OCI-LY1 (cell line): Measurements from ENCODE around the gene RBM15B.

Experiments
- H2AFZ ChIP-seq: fragments of 200-600 bp; sonication (generic), shearing (Covaris generic); 2 replicates; pipeline ENCODE4 v1.6.0; 2014; ENCODE audit warnings: antibody characterized with exemption, mild to moderate bottlenecking, low read length
- H3F3A ChIP-seq: fragments of 200-600 bp; sonication (generic), shearing (Covaris generic); 2 replicates; pipeline ENCODE4 v1.6.0; 2014; ENCODE audit warnings: mild to moderate bottlenecking, antibody characterized with exemption, low read length, moderate library complexity; ENCODE audit not compliant: insufficient read depth
- H3K27ac ChIP-seq: fragments of 200-600 bp; sonication (generic); 2 replicates; pipeline ENCODE4 v1.5.1; 2014; ENCODE audit warnings: low read length, mixed run types, mild to moderate bottlenecking, low read depth; ENCODE audit not compliant: poor library complexity, severe bottlenecking
- H3K27me3 ChIP-seq: fragments of 200-600 bp; sonication (generic); 2 replicates; pipeline ENCODE4 v1.6.0; 2014; ENCODE audit warnings: antibody characterized with exemption, mild to moderate bottlenecking, low read length, moderate library complexity; ENCODE audit not compliant: insufficient read depth
- H3K36me3 ChIP-seq: fragments of 200-600 bp; sonication (generic); 2 replicates; pipeline ENCODE4 v1.6.1; 2014; ENCODE audit warnings: mild to moderate bottlenecking, antibody characterized with exemption, low read length, moderate library complexity, mixed read lengths; ENCODE audit not compliant: insufficient read depth
- H3K4me1 ChIP-seq: fragments of 200-600 bp; sonication (generic); 2 replicates; pipeline ENCODE4 v1.5.1; 2014; ENCODE audit warnings: mild to moderate bottlenecking, low read length, moderate library complexity; ENCODE audit not compliant: insufficient read depth, severe bottlenecking
- H3K4me2 ChIP-seq: fragments of 200-600 bp; sonication (generic), shearing (Covaris generic); 2 replicates; pipeline ENCODE4 v1.6.1; 2014; ENCODE audit warnings: low read length
- H3K4me3 ChIP-seq: fragments of 200-600 bp; sonication (generic); 2 replicates; pipeline ENCODE4 v1.5.1; 2014; ENCODE audit warnings: low read length, low read depth, mild to moderate bottlenecking, mixed read lengths; ENCODE audit not compliant: poor library complexity, severe bottlenecking
- H3K79me2 ChIP-seq: fragments of 200-600 bp; shearing (Covaris generic); 2 replicates; pipeline ENCODE4 v1.6.1; 2016; ENCODE audit warnings: mixed run types, low read length, mixed read lengths; ENCODE audit not compliant: insufficient read depth
- H3K9ac ChIP-seq: fragments of 200-600 bp; sonication (generic), shearing (Covaris generic); 2 replicates; pipeline ENCODE4 v1.6.1; 2014; ENCODE audit warnings: mild to moderate bottlenecking, low read length, mixed read lengths
- H3K9me2 ChIP-seq: fragments of 200-600 bp; sonication (generic), shearing (Covaris generic); 2 replicates; pipeline ENCODE4 v1.6.1; 2014; ENCODE audit warnings: low read depth, mild to moderate bottlenecking, low read length, mixed read lengths
- H3K9me3 ChIP-seq: fragments of 200-600 bp; shearing (Covaris generic); 2 replicates; pipeline ENCODE4 v1.6.1; 2014; ENCODE audit warnings: low read length, mixed read lengths
- H4K20me1 ChIP-seq: fragments of 200-600 bp; sonication (generic), shearing (Covaris generic); 2 replicates; pipeline ENCODE4 v1.6.0; 2016; ENCODE audit warnings: mild to moderate bottlenecking, low read length; ENCODE audit not compliant: insufficient read depth
- EZH2 ChIP-seq: fragments of 200-600 bp; sonication (generic), shearing (Covaris generic); IDR thresholded peaks from 2 replicates; pipeline ENCODE4 v1.8.0; 2017; ENCODE audit warnings: borderline replicate concordance, mixed run types, mild to moderate bottlenecking, antibody characterized with exemption, low read length, moderate library complexity, mixed read lengths
- TF ChIP-seq, protein P1 (sequence below): fragments of 200-600 bp; sonication (generic), shearing (Covaris generic); IDR thresholded peaks from 2 replicates; pipeline ENCODE4 v1.5.1; 2017; ENCODE audit warnings: mild to moderate bottlenecking, antibody characterized with exemption, low read length, moderate library complexity, mixed read lengths

The RBM15B gene

DNA sequence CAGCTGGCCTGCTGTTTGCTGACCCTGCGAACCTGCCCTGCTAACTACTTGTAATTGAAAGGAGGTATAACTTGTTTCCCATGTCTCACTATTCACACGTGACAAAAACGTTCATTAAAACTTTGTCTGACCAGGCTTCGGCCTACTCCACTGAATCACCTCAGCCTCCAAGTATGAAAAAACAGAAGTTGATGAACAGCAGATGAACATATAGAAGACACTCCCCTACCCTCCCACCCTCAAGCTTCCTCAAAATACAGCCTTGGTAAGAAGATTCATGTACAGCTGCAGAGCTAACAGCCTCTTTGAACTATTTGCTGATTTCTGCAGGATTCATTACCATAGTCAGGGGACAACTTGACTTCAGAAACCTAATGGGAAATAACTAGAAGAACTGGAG, 10.7 kb downstream of the RBM15B start:
- Histone ChIP-seq H3K27me3 (no peaks in the 10 kb centered on the region), H3K27ac (no peak overlapping the region), H3K9me3 (no peaks in the 10 kb centered on the region), H3K4me1 (peaks cover 4% of the 10 kb centered on the region), H3K36me3 (peaks cover 67% of the 10 kb centered on the region), H3F3A (no peaks in the 10 kb centered on the region), H3K79me2 (no peaks in the 10 kb centered on the region), H3K4me3 (no peak overlapping the region), H3K9me2 (no peaks in the 10 kb centered on the region), H3K4me2 (no peak overlapping the region), H3K9ac (no peak overlapping the region), H2AFZ (no peak overlapping the region), H4K20me1 (no peaks in the 10 kb centered on the region)
- TF ChIP-seq, protein P1, sequence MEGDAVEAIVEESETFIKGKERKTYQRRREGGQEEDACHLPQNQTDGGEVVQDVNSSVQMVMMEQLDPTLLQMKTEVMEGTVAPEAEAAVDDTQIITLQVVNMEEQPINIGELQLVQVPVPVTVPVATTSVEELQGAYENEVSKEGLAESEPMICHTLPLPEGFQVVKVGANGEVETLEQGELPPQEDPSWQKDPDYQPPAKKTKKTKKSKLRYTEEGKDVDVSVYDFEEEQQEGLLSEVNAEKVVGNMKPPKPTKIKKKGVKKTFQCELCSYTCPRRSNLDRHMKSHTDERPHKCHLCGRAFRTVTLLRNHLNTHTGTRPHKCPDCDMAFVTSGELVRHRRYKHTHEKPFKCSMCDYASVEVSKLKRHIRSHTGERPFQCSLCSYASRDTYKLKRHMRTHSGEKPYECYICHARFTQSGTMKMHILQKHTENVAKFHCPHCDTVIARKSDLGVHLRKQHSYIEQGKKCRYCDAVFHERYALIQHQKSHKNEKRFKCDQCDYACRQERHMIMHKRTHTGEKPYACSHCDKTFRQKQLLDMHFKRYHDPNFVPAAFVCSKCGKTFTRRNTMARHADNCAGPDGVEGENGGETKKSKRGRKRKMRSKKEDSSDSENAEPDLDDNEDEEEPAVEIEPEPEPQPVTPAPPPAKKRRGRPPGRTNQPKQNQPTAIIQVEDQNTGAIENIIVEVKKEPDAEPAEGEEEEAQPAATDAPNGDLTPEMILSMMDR = no peak
- TF ChIP-seq EZH2 = no peak

DNA sequence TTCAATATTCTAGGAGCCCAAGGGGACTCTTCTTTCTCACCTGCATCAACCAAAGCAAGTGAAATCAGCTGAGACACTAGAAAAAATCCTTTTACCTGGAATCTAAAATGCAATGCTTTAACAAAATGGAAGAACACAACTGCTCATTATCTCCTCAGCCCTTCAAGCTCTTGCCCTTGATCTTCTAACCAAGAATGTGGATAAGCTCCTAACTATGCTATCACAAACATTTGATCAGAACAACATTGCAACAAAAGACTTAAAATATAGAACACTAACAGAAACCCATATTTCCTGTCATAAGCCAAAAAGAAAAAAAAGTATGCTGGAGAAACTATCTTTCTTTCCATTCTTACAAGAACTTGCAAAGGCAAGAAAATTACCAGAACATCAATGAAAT, 12.6 kb downstream of the RBM15B start:
- H3K9me3 ChIP-seq = no peaks in the 10 kb centered on the region
- no peaks in the 10 kb centered on the region for H3K79me2 ChIP-seq
- H3K27ac ChIP-seq = no peak overlapping the region
- H3K36me3 ChIP-seq = peaks cover 67% of the 10 kb centered on the region
- no peaks in the 10 kb centered on the region for H4K20me1 ChIP-seq
- no peaks in the 10 kb centered on the region for H3K9me2 ChIP-seq
- no peak overlapping the region for H3K4me2 ChIP-seq
- H3F3A ChIP-seq = no peaks in the 10 kb centered on the region
- H2AFZ ChIP-seq = no peak overlapping the region
- TF ChIP-seq, protein P1 = no peak
- TF ChIP-seq EZH2 = no peak
- no peaks in the 10 kb centered on the region for H3K27me3 ChIP-seq
- H3K4me1 ChIP-seq = peaks cover 3% of the 10 kb centered on the region
- no peak overlapping the region for H3K4me3 ChIP-seq
- no peak overlapping the region for H3K9ac ChIP-seq

DNA sequence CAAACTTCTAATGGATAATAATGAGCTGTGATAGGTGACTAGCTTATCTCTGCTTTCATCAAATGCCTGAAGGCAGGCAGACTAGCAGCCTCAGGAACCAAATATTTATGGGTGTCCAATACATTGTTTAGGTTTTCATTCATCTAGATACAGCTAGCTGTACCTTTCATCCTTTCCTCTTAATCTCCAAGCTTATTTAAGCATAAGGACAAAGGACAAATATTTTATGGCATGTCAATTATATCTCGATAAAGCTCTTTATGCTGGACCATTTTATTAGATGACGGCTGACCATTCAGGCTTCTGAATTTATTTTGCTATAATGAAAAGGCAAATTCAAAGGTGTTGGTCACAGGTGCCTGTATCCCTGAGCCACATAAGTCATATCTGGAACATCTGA, 16.9 kb downstream of the RBM15B start:
- Histone ChIP-seq H3K9me3 (no peaks in the 10 kb centered on the region), H3K79me2 (no peaks in the 10 kb centered on the region), H3K4me1 (no peaks in the 10 kb centered on the region), H3F3A (no peaks in the 10 kb centered on the region), H3K27me3 (no peaks in the 10 kb centered on the region), H3K9me2 (no peaks in the 10 kb centered on the region), H3K4me3 (no peak overlapping the region), H3K27ac (no peak overlapping the region), H3K36me3 (peaks cover 88% of the 10 kb centered on the region), H3K4me2 (no peak overlapping the region), H4K20me1 (no peaks in the 10 kb centered on the region), H3K9ac (no peak overlapping the region), H2AFZ (no peak overlapping the region)
- TF ChIP-seq, protein P1 = no peak
- TF ChIP-seq EZH2 = no peak
